Measurements from ENCODE around the gene LPP.

LPP gene

DNA sequence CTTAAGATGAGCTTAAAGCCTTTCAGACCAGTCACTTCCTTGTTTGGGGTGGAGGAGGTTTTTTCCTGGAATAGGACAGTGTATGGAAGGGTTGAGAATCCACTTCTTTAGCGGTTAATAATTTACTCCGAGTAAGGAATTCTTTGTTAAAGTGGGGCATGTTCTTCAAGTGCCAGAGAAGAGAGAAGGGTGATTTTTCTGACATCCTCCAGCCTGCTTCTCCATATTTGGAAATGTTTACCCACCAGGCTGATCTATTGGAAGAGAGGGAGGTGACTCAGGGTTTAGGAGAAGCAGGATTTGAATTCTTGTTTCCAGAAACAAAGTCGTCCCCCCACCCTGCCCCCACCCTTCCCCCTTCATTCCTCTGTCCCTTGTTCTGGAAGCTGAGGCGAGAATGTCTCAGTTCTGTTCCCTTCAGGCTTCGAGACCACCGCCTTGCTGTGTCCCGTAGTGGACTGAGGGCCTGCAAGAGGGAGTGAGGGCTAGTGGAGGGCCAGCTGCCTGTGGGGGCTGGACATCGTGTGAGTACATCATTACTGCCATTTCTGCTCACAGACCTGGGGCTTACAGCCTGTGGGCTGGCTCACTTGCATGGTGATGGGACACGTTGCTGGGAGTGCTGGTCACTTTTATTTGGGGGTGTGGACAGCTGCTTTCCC lies 58.5 kb downstream of the LPP start:
- Histone ChIP-seq H3K27me3 (ENCODE audit: insufficient read depth, poor library complexity, severe bottlenecking) (no peaks in the 10 kb centered on the region), H3K36me3 (ENCODE audit: low read depth) (no peaks in the 10 kb centered on the region; the same call in 1 of the 2 replicates), H3K27ac (ENCODE audit: poor library complexity, severe bottlenecking) (no peak overlapping the region), H3K4me1 (ENCODE audit: insufficient read depth, poor library complexity, severe bottlenecking) (no peaks in the 10 kb centered on the region), H3K9me3 (ENCODE audit: severe bottlenecking) (no peaks in the 10 kb centered on the region), H3K4me3 (ENCODE audit: severe bottlenecking) (no peak overlapping the region)
- DNase-seq (ENCODE audit: low spot score): no peak
- ATAC-seq (ENCODE audit: low read depth): no peak
- TF ChIP-seq, protein P1, sequence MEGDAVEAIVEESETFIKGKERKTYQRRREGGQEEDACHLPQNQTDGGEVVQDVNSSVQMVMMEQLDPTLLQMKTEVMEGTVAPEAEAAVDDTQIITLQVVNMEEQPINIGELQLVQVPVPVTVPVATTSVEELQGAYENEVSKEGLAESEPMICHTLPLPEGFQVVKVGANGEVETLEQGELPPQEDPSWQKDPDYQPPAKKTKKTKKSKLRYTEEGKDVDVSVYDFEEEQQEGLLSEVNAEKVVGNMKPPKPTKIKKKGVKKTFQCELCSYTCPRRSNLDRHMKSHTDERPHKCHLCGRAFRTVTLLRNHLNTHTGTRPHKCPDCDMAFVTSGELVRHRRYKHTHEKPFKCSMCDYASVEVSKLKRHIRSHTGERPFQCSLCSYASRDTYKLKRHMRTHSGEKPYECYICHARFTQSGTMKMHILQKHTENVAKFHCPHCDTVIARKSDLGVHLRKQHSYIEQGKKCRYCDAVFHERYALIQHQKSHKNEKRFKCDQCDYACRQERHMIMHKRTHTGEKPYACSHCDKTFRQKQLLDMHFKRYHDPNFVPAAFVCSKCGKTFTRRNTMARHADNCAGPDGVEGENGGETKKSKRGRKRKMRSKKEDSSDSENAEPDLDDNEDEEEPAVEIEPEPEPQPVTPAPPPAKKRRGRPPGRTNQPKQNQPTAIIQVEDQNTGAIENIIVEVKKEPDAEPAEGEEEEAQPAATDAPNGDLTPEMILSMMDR (IDR thresholded peaks at IDR 0.05; ENCODE audit: poor library complexity, severe bottlenecking): no peak

DNA sequence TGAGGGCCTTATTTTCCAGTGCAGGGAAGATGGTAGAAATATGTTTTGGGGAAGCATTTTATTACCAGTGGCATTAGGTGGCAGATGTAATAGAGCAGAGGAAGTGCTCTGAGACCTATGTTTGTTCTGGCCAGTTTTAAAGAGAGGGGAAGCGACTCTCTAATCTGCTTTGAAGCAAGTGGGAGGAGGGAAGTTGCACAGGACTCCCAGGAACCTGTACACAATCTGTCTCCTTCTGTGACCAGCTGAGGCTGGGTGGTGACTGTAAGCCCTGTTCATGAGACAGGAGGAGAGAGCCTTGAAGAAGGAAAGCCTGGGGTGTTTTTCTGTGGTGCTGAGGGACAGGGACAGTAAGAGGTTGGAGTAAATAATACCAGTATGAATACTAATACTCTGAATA lies 60.5 kb downstream of the LPP start:
- Histone ChIP-seq H3K9me3 (ENCODE audit: severe bottlenecking) (no peaks in the 10 kb centered on the region), H3K27ac (ENCODE audit: poor library complexity, severe bottlenecking) (no peak overlapping the region), H3K36me3 (ENCODE audit: low read depth) (no peaks in the 10 kb centered on the region; the same call in 1 of the 2 replicates), H3K27me3 (ENCODE audit: insufficient read depth, poor library complexity, severe bottlenecking) (no peaks in the 10 kb centered on the region), H3K4me1 (ENCODE audit: insufficient read depth, poor library complexity, severe bottlenecking) (no peaks in the 10 kb centered on the region), H3K4me3 (ENCODE audit: severe bottlenecking) (no peak overlapping the region)
- ATAC-seq (ENCODE audit: low read depth): no peak
- TF ChIP-seq, protein P1 (IDR thresholded peaks at IDR 0.05; ENCODE audit: poor library complexity, severe bottlenecking): no peak
- no peak for DNase-seq (ENCODE audit: low spot score)

DNA sequence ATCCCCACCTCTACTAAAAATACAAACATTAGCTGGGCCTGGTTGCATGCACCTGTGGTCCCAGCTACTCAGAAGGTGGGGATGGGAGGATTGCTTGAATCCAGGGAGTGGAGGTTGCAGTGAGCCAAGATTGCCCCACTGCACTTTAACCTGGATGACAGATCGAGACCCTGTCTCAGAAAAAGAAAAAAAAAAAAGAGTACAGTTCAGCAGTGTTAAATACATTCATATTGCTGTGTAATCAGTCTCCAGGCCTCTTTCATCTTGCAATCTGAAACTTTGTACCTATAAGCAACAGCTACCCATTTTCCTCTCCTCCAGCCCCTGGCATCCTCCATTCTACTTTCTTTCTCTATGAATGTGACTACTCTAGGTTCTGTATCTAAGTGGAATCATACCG lies 61.2 kb downstream of the LPP start:
- no peak for DNase-seq (ENCODE audit: low spot score)
- Histone ChIP-seq H3K27ac (ENCODE audit: poor library complexity, severe bottlenecking) (no peak overlapping the region), H3K4me1 (ENCODE audit: insufficient read depth, poor library complexity, severe bottlenecking) (no peaks in the 10 kb centered on the region), H3K27me3 (ENCODE audit: insufficient read depth, poor library complexity, severe bottlenecking) (no peaks in the 10 kb centered on the region), H3K9me3 (ENCODE audit: severe bottlenecking) (no peaks in the 10 kb centered on the region), H3K36me3 (ENCODE audit: low read depth) (no peaks in the 10 kb centered on the region; the same call in 1 of the 2 replicates), H3K4me3 (ENCODE audit: severe bottlenecking) (no peak overlapping the region)
- TF ChIP-seq, protein P1 (IDR thresholded peaks at IDR 0.05; ENCODE audit: poor library complexity, severe bottlenecking): no peak
- no peak for ATAC-seq (ENCODE audit: low read depth)

DNA sequence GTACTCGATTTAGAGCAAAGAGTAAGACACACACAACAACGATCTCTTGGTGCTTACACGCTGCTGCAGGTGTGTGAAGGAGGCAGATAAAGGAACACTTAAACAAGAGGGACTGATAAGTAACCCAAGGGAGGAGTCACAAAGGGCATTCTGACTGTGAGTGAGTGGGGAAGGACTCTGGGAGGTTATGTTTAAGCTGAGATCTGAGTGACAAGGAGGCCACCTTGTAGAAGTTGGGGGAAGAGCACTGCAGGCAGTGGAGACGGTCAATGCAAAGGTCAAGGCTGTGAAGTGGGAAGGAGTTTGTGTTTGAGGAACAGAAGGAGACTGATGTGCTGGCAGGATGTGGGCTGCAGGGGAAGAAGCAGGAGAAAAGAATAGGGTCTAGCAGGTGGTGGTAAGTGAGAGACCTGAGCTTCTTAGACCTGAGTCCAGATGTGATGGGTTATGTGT lies 63.1 kb downstream of the LPP start:
- Histone ChIP-seq H3K4me1 (ENCODE audit: insufficient read depth, poor library complexity, severe bottlenecking) (peaks cover 3% of the 10 kb centered on the region), H3K27ac (ENCODE audit: poor library complexity, severe bottlenecking) (no peak overlapping the region), H3K27me3 (ENCODE audit: insufficient read depth, poor library complexity, severe bottlenecking) (no peaks in the 10 kb centered on the region), H3K4me3 (ENCODE audit: severe bottlenecking) (no peak overlapping the region), H3K36me3 (ENCODE audit: low read depth) (no peaks in the 10 kb centered on the region; the same call in 1 of the 2 replicates), H3K9me3 (ENCODE audit: severe bottlenecking) (no peaks in the 10 kb centered on the region)
- DNase-seq (ENCODE audit: low spot score) (no peak), ATAC-seq (ENCODE audit: low read depth) (no peak)
- TF ChIP-seq, protein P1 (IDR thresholded peaks at IDR 0.05; ENCODE audit: poor library complexity, severe bottlenecking): no peak

DNA sequence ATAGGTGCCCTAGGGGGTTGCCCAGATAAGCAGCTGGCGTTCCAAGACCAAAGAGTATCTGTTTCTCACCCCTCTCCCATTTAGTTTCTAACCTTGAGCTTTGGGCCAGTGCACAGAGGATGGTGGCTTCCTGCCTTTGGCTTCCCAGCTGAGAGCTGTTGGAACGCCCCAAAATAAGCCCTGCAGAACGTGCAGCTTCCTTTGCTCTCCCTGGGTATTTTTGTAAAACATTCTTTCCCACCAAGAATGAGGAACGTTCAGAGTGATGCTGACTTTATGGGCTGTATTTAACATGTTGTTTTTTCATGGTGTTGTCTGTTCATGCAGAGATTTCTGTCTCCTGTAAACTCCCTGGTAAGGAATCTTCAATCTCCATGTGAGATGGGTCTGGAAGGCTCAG lies 63.8 kb downstream of the LPP start:
- ATAC-seq (ENCODE audit: low read depth): no peak
- TF ChIP-seq, protein P1 (IDR thresholded peaks at IDR 0.05; ENCODE audit: poor library complexity, severe bottlenecking): no peak
- no peaks in the 10 kb centered on the region; the same call in 1 of the 2 replicates for H3K36me3 ChIP-seq (ENCODE audit: low read depth)
- DNase-seq (ENCODE audit: low spot score): no peak
- no peaks in the 10 kb centered on the region for H3K9me3 ChIP-seq (ENCODE audit: severe bottlenecking)
- H3K27me3 ChIP-seq (ENCODE audit: insufficient read depth, poor library complexity, severe bottlenecking): no peaks in the 10 kb centered on the region
- no peak overlapping the region for H3K4me3 ChIP-seq (ENCODE audit: severe bottlenecking)
- H3K4me1 ChIP-seq (ENCODE audit: insufficient read depth, poor library complexity, severe bottlenecking): peaks cover 3% of the 10 kb centered on the region
- H3K27ac ChIP-seq (ENCODE audit: poor library complexity, severe bottlenecking): no peak overlapping the region
